Measurements from ENCODE around the gene WAPL. TPM values are rescaled to one million over a fixed set of nuclear protein-coding genes. Genes with fewer than 3 reads are reported as not detected.
"Not testable (repeated sequence)": the region's sequence is repeated elsewhere in the genome, so short reads cannot be mapped to it uniquely, and the experiment has no call there.

Gene WAPL
- total and polyA plus RNA-seq, 8 donors, result 7.1 to 22.0 (median 12.4) TPM

- H3K4me1 ChIP-seq, result peaks cover 0 to 3% (median 0%) of the 10 kb centered on the region in 3 donors
- 86 to 91% methylated on average over 8 of the region's 8 CpGs for WGBS, 2 donors
Observed at GRCh38 chr10:86391236-86391840, 130.3 kb downstream of the WAPL start.

DNA sequence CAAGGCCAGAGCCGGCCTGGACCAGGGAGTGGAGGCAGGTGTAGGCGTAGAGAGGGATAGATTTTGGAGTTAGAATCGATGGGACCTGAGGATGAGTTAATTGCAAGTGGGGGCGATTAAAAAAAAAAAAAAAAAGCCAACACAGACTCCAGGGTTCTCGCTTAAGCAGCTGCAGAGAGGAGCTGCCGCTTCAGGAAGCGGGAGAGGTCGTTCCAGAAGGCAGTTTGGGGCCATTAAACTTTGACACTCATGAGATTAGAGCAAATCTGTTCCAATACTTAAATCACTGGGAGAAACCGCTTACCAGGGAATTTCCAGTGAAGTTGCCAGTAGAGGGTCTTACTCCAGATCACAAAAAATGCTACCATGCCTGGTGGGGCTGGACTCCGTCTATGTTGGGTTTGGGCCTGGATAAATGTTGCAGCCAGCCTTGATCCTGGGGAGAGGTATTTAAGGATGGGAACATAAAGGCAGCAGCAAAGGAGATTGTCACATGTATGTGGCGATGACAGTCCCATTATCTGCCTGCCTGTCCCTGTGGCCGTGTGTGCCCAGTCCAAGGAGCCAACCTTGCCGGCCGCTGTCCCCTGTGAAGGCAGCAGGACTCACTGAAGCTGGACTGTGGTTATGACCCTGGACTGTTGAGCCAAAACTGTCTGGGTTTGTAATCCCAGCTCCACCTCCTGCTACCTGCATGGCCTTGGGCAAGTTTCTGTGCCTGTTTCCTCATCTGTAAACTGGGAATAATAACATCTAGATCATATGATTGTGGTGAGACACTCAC, 131.1 kb downstream of the WAPL start:
- FAIRE-seq, result no peak
- WGBS, 2 donors, result 87 to 94% methylated on average over 14 of the region's 14 CpGs

More at GRCh38 chr10:86391236-86391840, 130.3 kb downstream of the WAPL start:
- Histone ChIP-seq H3K36me3 (no peaks in the 10 kb centered on the region), H3K4me3 (no peak overlapping the region), H3K9me3 (no peaks in the 10 kb centered on the region), H3K27ac (no peak overlapping the region), H3K27me3 (no peaks in the 10 kb centered on the region)
- DNase-seq (no peak), ATAC-seq (no peak), FAIRE-seq (no peak)
- TF ChIP-seq CTCF (IDR thresholded peaks at IDR 0.05), result no peak
- intact Hi-C loops (cut with DNase I), result loop anchor here (5.0 to 10.0 kb wide), 3 partner anchors 196 to 203 kb away; no protein-coding TSS in a partner anchor

DNA sequence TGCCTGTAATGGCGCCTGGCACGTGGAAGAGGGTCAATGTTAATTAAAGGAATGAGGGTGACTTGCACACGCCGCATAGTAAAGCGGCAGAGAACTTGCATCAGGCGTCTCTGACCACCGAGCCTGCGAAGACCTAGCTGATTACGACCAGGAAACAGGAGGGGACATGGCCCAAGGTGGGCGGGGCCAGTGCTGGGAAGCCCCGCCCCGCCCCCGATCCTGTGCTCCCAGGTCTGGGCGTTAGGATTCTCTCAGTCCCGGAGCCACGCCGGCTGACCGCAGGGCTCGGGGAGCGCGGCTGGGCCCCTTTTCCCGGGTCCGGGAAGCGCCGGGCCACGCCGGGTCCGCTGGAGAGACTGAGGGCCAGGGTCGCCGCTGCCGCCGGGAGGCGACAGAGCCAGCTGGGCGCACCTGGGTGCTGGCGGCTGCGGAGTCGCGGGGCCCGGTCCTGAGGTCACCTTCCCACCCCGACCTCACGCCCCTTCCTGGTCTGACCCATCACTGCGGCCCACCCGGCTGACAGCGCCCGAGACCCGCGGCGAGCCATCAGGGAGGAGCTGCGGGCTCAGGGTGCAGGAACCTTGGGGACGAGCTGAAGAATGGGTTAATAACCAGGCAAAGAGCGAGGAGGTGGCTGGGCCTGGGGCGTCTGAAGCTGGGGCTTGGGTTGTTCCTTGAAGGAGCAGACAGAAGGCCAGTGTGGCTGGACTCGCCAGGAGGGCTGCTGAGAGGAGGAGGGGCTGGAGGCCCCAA, 132.0 kb downstream of the WAPL start:
- no peaks in the 10 kb centered on the region for H3K27me3 ChIP-seq
- H3K9me3 ChIP-seq, result no peaks in the 10 kb centered on the region
- H3K4me1 ChIP-seq, result peaks cover 0 to 3% (median 0%) of the 10 kb centered on the region in 3 donors
- DNase-seq, result peak; percentile 61 to 87 (median 75)
- H3K4me3 ChIP-seq, result peak overlapping the region; percentile 20 to 40 (median 25)
- intact Hi-C loops (cut with DNase I), result loop anchor here (5.0 to 10.0 kb wide), 3 partner anchors 198 to 205 kb away; no protein-coding TSS in a partner anchor
- FAIRE-seq, result no peak
- no peaks in the 10 kb centered on the region for H3K36me3 ChIP-seq
- H3K27ac ChIP-seq, result no peak overlapping the region
- no peak for TF ChIP-seq CTCF (IDR thresholded peaks at IDR 0.05)
- 19 to 25% methylated on average over 53 of the region's 53 CpGs for WGBS, 2 donors
- ATAC-seq, result peak; percentile 89 to 99 (median 94)

More for the DNA sequence above, 131.1 kb downstream of the WAPL start:
- Histone ChIP-seq H3K27me3 (no peaks in the 10 kb centered on the region), H3K9me3 (no peaks in the 10 kb centered on the region), H3K36me3 (no peaks in the 10 kb centered on the region), H3K4me1 (peaks cover 0 to 3% (median 0%) of the 10 kb centered on the region in 3 donors), H3K4me3 (no peak overlapping the region), H3K27ac (no peak overlapping the region)
- ATAC-seq (no peak), DNase-seq (no peak)
- TF ChIP-seq CTCF (IDR thresholded peaks at IDR 0.05), result no peak
- intact Hi-C loops (cut with DNase I), result loop anchor here (5.0 to 10.0 kb wide), 3 partner anchors 197 to 204 kb away; no protein-coding TSS in a partner anchor

- 32 to 39% methylated on average over 12 of the region's 12 CpGs for WGBS, 2 donors
- H3K9me3 ChIP-seq; H3K27ac ChIP-seq; H3K4me1 ChIP-seq; FAIRE-seq; H3K36me3 ChIP-seq; DNase-seq; H3K27me3 ChIP-seq; ATAC-seq; intact Hi-C loops (cut with DNase I): not testable (repeated sequence)
- H3K4me3 ChIP-seq, result peak overlapping the region; percentile 20 to 40 (median 25)
Observed at GRCh38 chr10:86389109-86389440, 132.5 kb downstream of the WAPL start.

- H3K4me3 ChIP-seq, result no peak overlapping the region
- peaks cover 0 to 3% (median 0%) of the 10 kb centered on the region in 3 donors for H3K4me1 ChIP-seq
- no peak for FAIRE-seq
- no peak for DNase-seq
- intact Hi-C loops (cut with DNase I), result no loop called here
- no peak overlapping the region for H3K27ac ChIP-seq
- TF ChIP-seq CTCF (IDR thresholded peaks at IDR 0.05), result no peak
- no peaks in the 10 kb centered on the region for H3K27me3 ChIP-seq
- H3K36me3 ChIP-seq, result no peaks in the 10 kb centered on the region
- H3K9me3 ChIP-seq, result no peaks in the 10 kb centered on the region
- WGBS, 2 donors, result 64 to 67% methylated on average over 13 of the region's 13 CpGs
- ATAC-seq, result no peak
Observed at GRCh38 chr10:86388119-86388704, 133.4 kb downstream of the WAPL start.
